Measurements from ENCODE around the gene PRSS53.

DNA sequence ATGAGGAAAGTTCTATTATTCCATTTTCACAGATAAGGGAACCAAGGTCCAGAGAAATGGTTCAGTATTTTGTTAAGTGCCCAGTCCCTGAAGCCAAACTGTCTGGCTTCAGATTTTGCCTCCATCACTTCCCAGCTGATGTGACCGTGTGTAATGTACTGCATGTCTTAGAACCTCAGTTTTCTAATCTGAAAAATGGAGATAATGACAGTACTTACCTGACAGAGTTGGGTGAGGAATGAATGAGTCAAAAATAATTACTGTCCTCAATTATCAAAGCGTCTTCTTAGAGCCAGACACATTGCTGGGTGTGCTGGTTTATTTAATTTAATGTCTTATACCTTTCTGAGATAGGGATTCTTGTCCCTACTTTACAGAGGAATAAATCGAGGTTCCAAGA is 21.4 kb downstream of the PRSS53 start:
- TF ChIP-seq, protein P1, sequence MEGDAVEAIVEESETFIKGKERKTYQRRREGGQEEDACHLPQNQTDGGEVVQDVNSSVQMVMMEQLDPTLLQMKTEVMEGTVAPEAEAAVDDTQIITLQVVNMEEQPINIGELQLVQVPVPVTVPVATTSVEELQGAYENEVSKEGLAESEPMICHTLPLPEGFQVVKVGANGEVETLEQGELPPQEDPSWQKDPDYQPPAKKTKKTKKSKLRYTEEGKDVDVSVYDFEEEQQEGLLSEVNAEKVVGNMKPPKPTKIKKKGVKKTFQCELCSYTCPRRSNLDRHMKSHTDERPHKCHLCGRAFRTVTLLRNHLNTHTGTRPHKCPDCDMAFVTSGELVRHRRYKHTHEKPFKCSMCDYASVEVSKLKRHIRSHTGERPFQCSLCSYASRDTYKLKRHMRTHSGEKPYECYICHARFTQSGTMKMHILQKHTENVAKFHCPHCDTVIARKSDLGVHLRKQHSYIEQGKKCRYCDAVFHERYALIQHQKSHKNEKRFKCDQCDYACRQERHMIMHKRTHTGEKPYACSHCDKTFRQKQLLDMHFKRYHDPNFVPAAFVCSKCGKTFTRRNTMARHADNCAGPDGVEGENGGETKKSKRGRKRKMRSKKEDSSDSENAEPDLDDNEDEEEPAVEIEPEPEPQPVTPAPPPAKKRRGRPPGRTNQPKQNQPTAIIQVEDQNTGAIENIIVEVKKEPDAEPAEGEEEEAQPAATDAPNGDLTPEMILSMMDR (IDR thresholded peaks at IDR 0.05): no peak
- TF ChIP-seq, protein P2, sequence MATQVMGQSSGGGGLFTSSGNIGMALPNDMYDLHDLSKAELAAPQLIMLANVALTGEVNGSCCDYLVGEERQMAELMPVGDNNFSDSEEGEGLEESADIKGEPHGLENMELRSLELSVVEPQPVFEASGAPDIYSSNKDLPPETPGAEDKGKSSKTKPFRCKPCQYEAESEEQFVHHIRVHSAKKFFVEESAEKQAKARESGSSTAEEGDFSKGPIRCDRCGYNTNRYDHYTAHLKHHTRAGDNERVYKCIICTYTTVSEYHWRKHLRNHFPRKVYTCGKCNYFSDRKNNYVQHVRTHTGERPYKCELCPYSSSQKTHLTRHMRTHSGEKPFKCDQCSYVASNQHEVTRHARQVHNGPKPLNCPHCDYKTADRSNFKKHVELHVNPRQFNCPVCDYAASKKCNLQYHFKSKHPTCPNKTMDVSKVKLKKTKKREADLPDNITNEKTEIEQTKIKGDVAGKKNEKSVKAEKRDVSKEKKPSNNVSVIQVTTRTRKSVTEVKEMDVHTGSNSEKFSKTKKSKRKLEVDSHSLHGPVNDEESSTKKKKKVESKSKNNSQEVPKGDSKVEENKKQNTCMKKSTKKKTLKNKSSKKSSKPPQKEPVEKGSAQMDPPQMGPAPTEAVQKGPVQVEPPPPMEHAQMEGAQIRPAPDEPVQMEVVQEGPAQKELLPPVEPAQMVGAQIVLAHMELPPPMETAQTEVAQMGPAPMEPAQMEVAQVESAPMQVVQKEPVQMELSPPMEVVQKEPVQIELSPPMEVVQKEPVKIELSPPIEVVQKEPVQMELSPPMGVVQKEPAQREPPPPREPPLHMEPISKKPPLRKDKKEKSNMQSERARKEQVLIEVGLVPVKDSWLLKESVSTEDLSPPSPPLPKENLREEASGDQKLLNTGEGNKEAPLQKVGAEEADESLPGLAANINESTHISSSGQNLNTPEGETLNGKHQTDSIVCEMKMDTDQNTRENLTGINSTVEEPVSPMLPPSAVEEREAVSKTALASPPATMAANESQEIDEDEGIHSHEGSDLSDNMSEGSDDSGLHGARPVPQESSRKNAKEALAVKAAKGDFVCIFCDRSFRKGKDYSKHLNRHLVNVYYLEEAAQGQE (IDR thresholded peaks at IDR 0.05; ENCODE audit: low read depth, low read length): no peak
- TF ChIP-seq POLR2AphosphoS5 (IDR thresholded peaks at IDR 0.05; ENCODE audit: low read depth, low read length) (no peak), EZH2phosphoT487 (IDR thresholded peaks at IDR 0.05; ENCODE audit: borderline replicate concordance, low read depth) (no peak), GABPA (IDR thresholded peaks at IDR 0.05; ENCODE audit: low read depth) (no peak), RFX5 (IDR thresholded peaks at IDR 0.05; ENCODE audit: low read length) (no peak)
- TF ChIP-seq, protein P3, sequence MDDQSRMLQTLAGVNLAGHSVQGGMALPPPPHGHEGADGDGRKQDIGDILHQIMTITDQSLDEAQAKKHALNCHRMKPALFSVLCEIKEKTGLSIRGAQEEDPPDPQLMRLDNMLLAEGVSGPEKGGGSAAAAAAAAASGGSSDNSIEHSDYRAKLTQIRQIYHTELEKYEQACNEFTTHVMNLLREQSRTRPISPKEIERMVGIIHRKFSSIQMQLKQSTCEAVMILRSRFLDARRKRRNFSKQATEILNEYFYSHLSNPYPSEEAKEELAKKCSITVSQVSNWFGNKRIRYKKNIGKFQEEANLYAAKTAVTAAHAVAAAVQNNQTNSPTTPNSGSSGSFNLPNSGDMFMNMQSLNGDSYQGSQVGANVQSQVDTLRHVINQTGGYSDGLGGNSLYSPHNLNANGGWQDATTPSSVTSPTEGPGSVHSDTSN (IDR thresholded peaks at IDR 0.05): no peak
- TF ChIP-seq, protein P4, sequence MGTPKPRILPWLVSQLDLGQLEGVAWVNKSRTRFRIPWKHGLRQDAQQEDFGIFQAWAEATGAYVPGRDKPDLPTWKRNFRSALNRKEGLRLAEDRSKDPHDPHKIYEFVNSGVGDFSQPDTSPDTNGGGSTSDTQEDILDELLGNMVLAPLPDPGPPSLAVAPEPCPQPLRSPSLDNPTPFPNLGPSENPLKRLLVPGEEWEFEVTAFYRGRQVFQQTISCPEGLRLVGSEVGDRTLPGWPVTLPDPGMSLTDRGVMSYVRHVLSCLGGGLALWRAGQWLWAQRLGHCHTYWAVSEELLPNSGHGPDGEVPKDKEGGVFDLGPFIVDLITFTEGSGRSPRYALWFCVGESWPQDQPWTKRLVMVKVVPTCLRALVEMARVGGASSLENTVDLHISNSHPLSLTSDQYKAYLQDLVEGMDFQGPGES (IDR thresholded peaks at IDR 0.05; ENCODE audit: low read depth, low read length): no peak
